Neural cell (in vitro differentiated cells): Measurements from ENCODE around the gene INTS13. TPM values are rescaled to one million over a fixed set of nuclear protein-coding genes. Genes with fewer than 3 reads are reported as not detected.

ENCODE experiments used
- H2AFZ ChIP-seq: fragments of 200-600, 300-800 bp; sonication (generic), shearing (Covaris generic); 2 replicates; pipeline ENCODE4 v1.6.0; 2014; ENCODE audit warnings: low read depth, mild to moderate bottlenecking, antibody characterized with exemption, low read length, moderate library complexity
- H3F3A ChIP-seq: fragments of 200-600 bp; shearing (Covaris generic); 2 replicates; pipeline ENCODE4 v1.6.1; 2016; ENCODE audit warnings: mild to moderate bottlenecking, moderate library complexity, mixed read lengths, antibody characterized with exemption, low read length; ENCODE audit not compliant: insufficient read depth, poor library complexity, severe bottlenecking
- H3K27ac ChIP-seq: fragments of 200-600, 300-800 bp; sonication (generic), shearing (Covaris generic); 2 replicates; pipeline ENCODE4 v1.5.1; 2014; ENCODE audit warnings: mild to moderate bottlenecking, low read length, moderate library complexity
- H3K27me3 ChIP-seq: fragments of 300-800, 200-600 bp; sonication (generic), shearing (Covaris generic); 2 replicates; pipeline ENCODE4 v1.6.0; 2014; ENCODE audit warnings: mild to moderate bottlenecking, low read depth, low read length, moderate library complexity; ENCODE audit not compliant: insufficient read depth
- H3K36me3 ChIP-seq: fragments of 300-800, 200-600 bp; sonication (generic), shearing (Covaris generic); 2 replicates; pipeline ENCODE4 v1.5.1; 2014; ENCODE audit warnings: mild to moderate bottlenecking, antibody characterized with exemption, low read length, moderate library complexity; ENCODE audit not compliant: insufficient read depth
- H3K4me2 ChIP-seq: fragments of 300-800, 200-600 bp; sonication (generic), shearing (Covaris generic); 2 replicates; pipeline ENCODE4 v1.6.0; 2014; ENCODE audit warnings: mild to moderate bottlenecking, low read length
- H3K4me3 ChIP-seq: fragments of 300-800, 200-600 bp; sonication (generic), shearing (Covaris generic); 2 replicates; pipeline ENCODE4 v1.5.1; 2014; ENCODE audit warnings: mild to moderate bottlenecking, low read length, moderate library complexity
- H3K79me2 ChIP-seq: fragments of 200-600 bp; shearing (Covaris generic); replicated peaks from 2 replicates; pipeline ENCODE4 v1.6.0; 2014; ENCODE audit warnings: mild to moderate bottlenecking, low read length, moderate library complexity; ENCODE audit not compliant: insufficient read depth
- H3K9ac ChIP-seq: fragments of 300-800, 200-600 bp; sonication (generic), shearing (Covaris generic); 2 replicates; pipeline ENCODE4 v1.6.1; 2016; ENCODE audit warnings: mild to moderate bottlenecking, low read length, mixed read lengths
- H3K9me2 ChIP-seq: fragments of 200-600 bp; shearing (Covaris generic); 2 replicates; pipeline ENCODE4 v1.6.1; 2016; ENCODE audit warnings: mild to moderate bottlenecking, low read length, mixed read lengths; ENCODE audit not compliant: insufficient read depth
- H3K9me3 ChIP-seq: fragments of 200-600, 300-800 bp; sonication (generic), shearing (Covaris generic); 2 replicates; pipeline ENCODE4 v1.6.1; 2016; ENCODE audit warnings: mild to moderate bottlenecking, mixed run types, low read length, moderate library complexity, mixed read lengths
- H4K20me1 ChIP-seq: fragments of 200-600 bp; shearing (Covaris generic); 2 replicates; pipeline ENCODE4 v1.6.1; 2016; ENCODE audit warnings: mild to moderate bottlenecking, mixed run types; ENCODE audit not compliant: insufficient read depth
- EP300 ChIP-seq: fragments of 450-650 bp; conservative IDR thresholded peaks from 2 replicates; pipeline ENCODE4 v1.6.1; 2014; ENCODE audit warnings: antibody characterized with exemption, mild to moderate bottlenecking, moderate library complexity; ENCODE audit not compliant: poor library complexity, severe bottlenecking
- EZH2 ChIP-seq: fragments of 200-600, 300-800 bp; shearing (Covaris generic), sonication (generic); IDR thresholded peaks from 2 replicates; pipeline ENCODE4 v1.6.1; 2014; ENCODE audit warnings: antibody characterized with exemption, low read length, borderline replicate concordance, mild to moderate bottlenecking; ENCODE audit not compliant: insufficient read depth, poor library complexity, severe bottlenecking
- MXI1 ChIP-seq: fragments of 450-650 bp; conservative IDR thresholded peaks from 2 replicates; pipeline ENCODE4 v1.6.1; 2014; ENCODE audit warnings: antibody characterized with exemption, mild to moderate bottlenecking; ENCODE audit not compliant: poor library complexity, severe bottlenecking
- POLR2AphosphoS5 ChIP-seq: IDR thresholded peaks from 2 replicates; pipeline ENCODE4 v1.6.1; 2012
- RAD21 ChIP-seq: fragments of 450-650 bp; conservative IDR thresholded peaks from 2 replicates; pipeline ENCODE4 v1.6.1; 2014; ENCODE audit warnings: antibody characterized with exemption, mild to moderate bottlenecking, moderate library complexity
- REST ChIP-seq: IDR thresholded peaks from 2 replicates; pipeline ENCODE4 v1.6.1; 2012; ENCODE audit warnings: borderline replicate concordance
- SMC3 ChIP-seq: fragments of 450-650 bp; conservative IDR thresholded peaks from 2 replicates; pipeline ENCODE4 v1.6.1; 2014; ENCODE audit warnings: antibody characterized with exemption, mild to moderate bottlenecking, moderate library complexity; ENCODE audit not compliant: poor library complexity
- TAF1 ChIP-seq: IDR thresholded peaks from 2 replicates; pipeline ENCODE4 v1.6.1; 2012; ENCODE audit warnings: low read depth
- polyA plus RNA-seq: library from polyadenylated mRNA; depleted of rRNA; stranded (reverse); fragments of >200 nt; gene quantifications from 2 replicates; pipeline ENCODE4 v1.2.3, GENCODE V29; 2014
- TF ChIP-seq, protein P1 (sequence below): fragments of 450-650 bp; IDR thresholded peaks from 2 replicates; pipeline ENCODE4 v1.5.1; 2014; ENCODE audit warnings: antibody characterized with exemption, mild to moderate bottlenecking, moderate library complexity; ENCODE audit not compliant: poor library complexity, severe bottlenecking

INTS13 gene
- polyA plus RNA-seq, 1 donor from 2014 or later, result 15.3 TPM

GRCh38 chr12:26895672-26896071, 42.1 kb downstream of the INTS13 start:
- Histone ChIP-seq H3K79me2 (no peaks in the 10 kb centered on the region), H2AFZ (no peak overlapping the region), H3K9me3 (no peaks in the 10 kb centered on the region), H3K9me2 (no peaks in the 10 kb centered on the region), H3F3A (no peaks in the 10 kb centered on the region), H3K9ac (no peak overlapping the region), H3K4me3 (no peak overlapping the region), H4K20me1 (no peaks in the 10 kb centered on the region), H3K4me2 (no peak overlapping the region), H3K36me3 (peaks cover 4% of the 10 kb centered on the region), H3K27ac (no peak overlapping the region), H3K27me3 (no peaks in the 10 kb centered on the region)
- TF ChIP-seq EZH2 (no peak), EP300 (no peak), RAD21 (no peak), SMC3 (no peak), TAF1 (no peak), REST (no peak), MXI1 (no peak), POLR2AphosphoS5 (no peak)
- TF ChIP-seq, protein P1, sequence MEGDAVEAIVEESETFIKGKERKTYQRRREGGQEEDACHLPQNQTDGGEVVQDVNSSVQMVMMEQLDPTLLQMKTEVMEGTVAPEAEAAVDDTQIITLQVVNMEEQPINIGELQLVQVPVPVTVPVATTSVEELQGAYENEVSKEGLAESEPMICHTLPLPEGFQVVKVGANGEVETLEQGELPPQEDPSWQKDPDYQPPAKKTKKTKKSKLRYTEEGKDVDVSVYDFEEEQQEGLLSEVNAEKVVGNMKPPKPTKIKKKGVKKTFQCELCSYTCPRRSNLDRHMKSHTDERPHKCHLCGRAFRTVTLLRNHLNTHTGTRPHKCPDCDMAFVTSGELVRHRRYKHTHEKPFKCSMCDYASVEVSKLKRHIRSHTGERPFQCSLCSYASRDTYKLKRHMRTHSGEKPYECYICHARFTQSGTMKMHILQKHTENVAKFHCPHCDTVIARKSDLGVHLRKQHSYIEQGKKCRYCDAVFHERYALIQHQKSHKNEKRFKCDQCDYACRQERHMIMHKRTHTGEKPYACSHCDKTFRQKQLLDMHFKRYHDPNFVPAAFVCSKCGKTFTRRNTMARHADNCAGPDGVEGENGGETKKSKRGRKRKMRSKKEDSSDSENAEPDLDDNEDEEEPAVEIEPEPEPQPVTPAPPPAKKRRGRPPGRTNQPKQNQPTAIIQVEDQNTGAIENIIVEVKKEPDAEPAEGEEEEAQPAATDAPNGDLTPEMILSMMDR, result no peak

DNA sequence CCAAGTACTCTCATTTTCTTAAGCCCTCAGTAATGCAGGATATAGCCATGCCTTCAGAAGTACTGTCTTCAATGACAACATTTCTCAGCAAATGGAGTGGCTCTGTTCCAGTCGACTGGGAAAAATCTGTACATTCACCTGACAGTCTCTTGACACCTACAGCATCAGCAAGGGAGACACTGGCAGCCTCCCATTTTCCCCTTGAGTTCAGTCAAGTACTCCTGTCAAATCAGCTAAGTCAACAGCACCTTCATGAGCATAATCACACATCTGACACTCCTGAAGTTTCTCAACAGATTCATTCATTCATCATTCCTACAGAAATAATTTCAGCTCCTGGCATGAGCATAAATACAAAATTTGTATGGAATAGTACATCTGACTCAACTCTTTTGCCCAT, 46.1 kb downstream of the INTS13 start:
- H3K9me3 ChIP-seq, result no peaks in the 10 kb centered on the region
- no peaks in the 10 kb centered on the region for H3K27me3 ChIP-seq
- no peak overlapping the region for H3K4me2 ChIP-seq
- peak; percentile 48 for TF ChIP-seq REST
- TF ChIP-seq EP300, result peak; percentile 93
- TF ChIP-seq POLR2AphosphoS5, result peak; percentile 51
- no peak for TF ChIP-seq TAF1
- no peak overlapping the region for H2AFZ ChIP-seq
- H3K9me2 ChIP-seq, result no peaks in the 10 kb centered on the region
- H3K4me3 ChIP-seq, result peak overlapping the region; percentile 14
- no peaks in the 10 kb centered on the region for H3F3A ChIP-seq
- H3K36me3 ChIP-seq, result no peaks in the 10 kb centered on the region
- H3K9ac ChIP-seq, result no peak overlapping the region
- H3K27ac ChIP-seq, result peak overlapping the region; percentile 26
- no peaks in the 10 kb centered on the region for H3K79me2 ChIP-seq
- no peaks in the 10 kb centered on the region for H4K20me1 ChIP-seq
